ENCODE results near the gene KCNMB2.

KCNMB2 gene

GRCh38 chr3:178671377-178671776, 135.1 kb downstream of the KCNMB2 start:
- H3K4me1 ChIP-seq (ENCODE audit: insufficient read depth, insufficient read length) = no peaks in the 10 kb centered on the region
- DNase-seq (ENCODE audit: low read depth, low spot score) = no peak
- H3K9me3 ChIP-seq (ENCODE audit: insufficient read depth, low read length) = no peaks in the 10 kb centered on the region
- no peak for TF ChIP-seq ZNF274 (IDR thresholded peaks at IDR 0.05; ENCODE audit: low read depth, low read length)
- no peak for TF ChIP-seq SUZ12 (IDR thresholded peaks at IDR 0.05; ENCODE audit: extremely low read depth, insufficient read depth, insufficient read length)
- TF ChIP-seq YY1 (IDR thresholded peaks at IDR 0.05; ENCODE audit: insufficient read depth, insufficient read length) = no peak
- no peak overlapping the region for H3K9ac ChIP-seq (ENCODE audit: insufficient read length, low read depth)
- H3K4me3 ChIP-seq (ENCODE audit: insufficient read length, low read depth) = no peak overlapping the region
- H3K36me3 ChIP-seq (ENCODE audit: insufficient read depth, insufficient read length, low read length) = no peaks in the 10 kb centered on the region
- H3K27me3 ChIP-seq (ENCODE audit: insufficient read depth, insufficient read length) = no peaks in the 10 kb centered on the region

GRCh38 chr3:178671791-178672190, 135.6 kb downstream of the KCNMB2 start:
- no peak for DNase-seq (ENCODE audit: low read depth, low spot score)
- no peaks in the 10 kb centered on the region for H3K4me1 ChIP-seq (ENCODE audit: insufficient read depth, insufficient read length)
- TF ChIP-seq YY1 (IDR thresholded peaks at IDR 0.05; ENCODE audit: insufficient read depth, insufficient read length) (no peak), SUZ12 (IDR thresholded peaks at IDR 0.05; ENCODE audit: extremely low read depth, insufficient read depth, insufficient read length) (no peak), ZNF274 (IDR thresholded peaks at IDR 0.05; ENCODE audit: low read depth, low read length) (no peak)

GRCh38 chr3:178672275-178672674, 136.0 kb downstream of the KCNMB2 start:
- H3K9me3 ChIP-seq (ENCODE audit: insufficient read depth, low read length) = no peaks in the 10 kb centered on the region
- no peak overlapping the region for H3K9ac ChIP-seq (ENCODE audit: insufficient read length, low read depth)
- H3K36me3 ChIP-seq (ENCODE audit: insufficient read depth, insufficient read length, low read length) = no peaks in the 10 kb centered on the region
- H3K27me3 ChIP-seq (ENCODE audit: insufficient read depth, insufficient read length) = no peaks in the 10 kb centered on the region
- no peak overlapping the region for H3K4me3 ChIP-seq (ENCODE audit: insufficient read length, low read depth)
- no peaks in the 10 kb centered on the region for H3K4me1 ChIP-seq (ENCODE audit: insufficient read depth, insufficient read length)
- no peak for DNase-seq (ENCODE audit: low read depth, low spot score)
- no peak for TF ChIP-seq ZNF274 (IDR thresholded peaks at IDR 0.05; ENCODE audit: low read depth, low read length)
- no peak for TF ChIP-seq YY1 (IDR thresholded peaks at IDR 0.05; ENCODE audit: insufficient read depth, insufficient read length)
- TF ChIP-seq SUZ12 (IDR thresholded peaks at IDR 0.05; ENCODE audit: extremely low read depth, insufficient read depth, insufficient read length) = no peak

More at GRCh38 chr3:178671791-178672190, 135.6 kb downstream of the KCNMB2 start:
- no peaks in the 10 kb centered on the region for H3K36me3 ChIP-seq (ENCODE audit: insufficient read depth, insufficient read length, low read length)
- H3K9ac ChIP-seq (ENCODE audit: insufficient read length, low read depth) = no peak overlapping the region
- no peak overlapping the region for H3K4me3 ChIP-seq (ENCODE audit: insufficient read length, low read depth)
- H3K9me3 ChIP-seq (ENCODE audit: insufficient read depth, low read length) = no peaks in the 10 kb centered on the region
- no peaks in the 10 kb centered on the region for H3K27me3 ChIP-seq (ENCODE audit: insufficient read depth, insufficient read length)

GRCh38 chr3:178673529-178673928, 137.3 kb downstream of the KCNMB2 start:
- H3K9ac ChIP-seq (ENCODE audit: insufficient read length, low read depth) = no peak overlapping the region
- TF ChIP-seq ZNF274 (IDR thresholded peaks at IDR 0.05; ENCODE audit: low read depth, low read length) (no peak), SUZ12 (IDR thresholded peaks at IDR 0.05; ENCODE audit: extremely low read depth, insufficient read depth, insufficient read length) (no peak), YY1 (IDR thresholded peaks at IDR 0.05; ENCODE audit: insufficient read depth, insufficient read length) (no peak)
- DNase-seq (ENCODE audit: low read depth, low spot score) = no peak
- no peaks in the 10 kb centered on the region for H3K9me3 ChIP-seq (ENCODE audit: insufficient read depth, low read length)
- no peaks in the 10 kb centered on the region for H3K4me1 ChIP-seq (ENCODE audit: insufficient read depth, insufficient read length)
- no peaks in the 10 kb centered on the region for H3K36me3 ChIP-seq (ENCODE audit: insufficient read depth, insufficient read length, low read length)
- no peak overlapping the region for H3K4me3 ChIP-seq (ENCODE audit: insufficient read length, low read depth)
- no peaks in the 10 kb centered on the region for H3K27me3 ChIP-seq (ENCODE audit: insufficient read depth, insufficient read length)

- Histone ChIP-seq H3K4me3 (ENCODE audit: insufficient read length, low read depth) (no peak overlapping the region), H3K9ac (ENCODE audit: insufficient read length, low read depth) (no peak overlapping the region)
Observed at GRCh38 chr3:178676077-178676476, 139.8 kb downstream of the KCNMB2 start.

GRCh38 chr3:178676942-178677790, 140.9 kb downstream of the KCNMB2 start:
- TF ChIP-seq ZNF274 (IDR thresholded peaks at IDR 0.05; ENCODE audit: low read depth, low read length) (no peak), YY1 (IDR thresholded peaks at IDR 0.05; ENCODE audit: insufficient read depth, insufficient read length) (no peak), SUZ12 (IDR thresholded peaks at IDR 0.05; ENCODE audit: extremely low read depth, insufficient read depth, insufficient read length) (no peak)
- H3K9ac ChIP-seq (ENCODE audit: insufficient read length, low read depth) = no peak overlapping the region
- no peaks in the 10 kb centered on the region for H3K27me3 ChIP-seq (ENCODE audit: insufficient read depth, insufficient read length)
- no peaks in the 10 kb centered on the region for H3K4me1 ChIP-seq (ENCODE audit: insufficient read depth, insufficient read length)
- H3K4me3 ChIP-seq (ENCODE audit: insufficient read length, low read depth) = no peak overlapping the region
- no peak for DNase-seq (ENCODE audit: low read depth, low spot score)
- H3K36me3 ChIP-seq (ENCODE audit: insufficient read depth, insufficient read length, low read length) = no peaks in the 10 kb centered on the region
- no peaks in the 10 kb centered on the region for H3K9me3 ChIP-seq (ENCODE audit: insufficient read depth, low read length)

More at GRCh38 chr3:178676077-178676476, 139.8 kb downstream of the KCNMB2 start:
- DNase-seq (ENCODE audit: low read depth, low spot score) = no peak
- no peak for TF ChIP-seq SUZ12 (IDR thresholded peaks at IDR 0.05; ENCODE audit: extremely low read depth, insufficient read depth, insufficient read length)
- no peak for TF ChIP-seq YY1 (IDR thresholded peaks at IDR 0.05; ENCODE audit: insufficient read depth, insufficient read length)
- TF ChIP-seq ZNF274 (IDR thresholded peaks at IDR 0.05; ENCODE audit: low read depth, low read length) = no peak
- no peaks in the 10 kb centered on the region for H3K4me1 ChIP-seq (ENCODE audit: insufficient read depth, insufficient read length)
- no peaks in the 10 kb centered on the region for H3K9me3 ChIP-seq (ENCODE audit: insufficient read depth, low read length)
- H3K27me3 ChIP-seq (ENCODE audit: insufficient read depth, insufficient read length) = no peaks in the 10 kb centered on the region
- no peaks in the 10 kb centered on the region for H3K36me3 ChIP-seq (ENCODE audit: insufficient read depth, insufficient read length, low read length)

- no peak overlapping the region for H3K4me3 ChIP-seq (ENCODE audit: insufficient read length, low read depth)
Observed at GRCh38 chr3:178677961-178678360, 141.7 kb downstream of the KCNMB2 start.

More at GRCh38 chr3:178677961-178678360, 141.7 kb downstream of the KCNMB2 start:
- H3K4me1 ChIP-seq (ENCODE audit: insufficient read depth, insufficient read length) = no peaks in the 10 kb centered on the region
- H3K27me3 ChIP-seq (ENCODE audit: insufficient read depth, insufficient read length) = no peaks in the 10 kb centered on the region
- TF ChIP-seq YY1 (IDR thresholded peaks at IDR 0.05; ENCODE audit: insufficient read depth, insufficient read length) (no peak), ZNF274 (IDR thresholded peaks at IDR 0.05; ENCODE audit: low read depth, low read length) (no peak), SUZ12 (IDR thresholded peaks at IDR 0.05; ENCODE audit: extremely low read depth, insufficient read depth, insufficient read length) (no peak)
- no peaks in the 10 kb centered on the region for H3K9me3 ChIP-seq (ENCODE audit: insufficient read depth, low read length)
- no peak for DNase-seq (ENCODE audit: low read depth, low spot score)
- no peaks in the 10 kb centered on the region for H3K36me3 ChIP-seq (ENCODE audit: insufficient read depth, insufficient read length, low read length)
- no peak overlapping the region for H3K9ac ChIP-seq (ENCODE audit: insufficient read length, low read depth)

Measured in NT2/D1 (cell line).